SU-DHL-6 (cell line): ENCODE measurements around the gene AHCY.

Source experiments
- H2AFZ ChIP-seq: fragments of 200-600 bp; sonication (generic); 2 replicates; pipeline ENCODE4 v1.6.1; 2014; ENCODE audit warnings: low read depth, mild to moderate bottlenecking, moderate library complexity, mixed read lengths, antibody characterized with exemption, low read length; ENCODE audit not compliant: severe bottlenecking
- H3F3A ChIP-seq: fragments of 200-600 bp; shearing (Covaris generic); 2 replicates; pipeline ENCODE4 v1.6.0; 2016; ENCODE audit warnings: antibody characterized with exemption, mild to moderate bottlenecking; ENCODE audit not compliant: insufficient read depth
- H3K27ac ChIP-seq: fragments of 200-600 bp; sonication (generic); 2 replicates; pipeline ENCODE4 v1.5.1; 2016; ENCODE audit warnings: low read depth, mild to moderate bottlenecking, low read length, moderate library complexity, mixed read lengths
- H3K27me3 ChIP-seq: fragments of 200-600 bp; sonication (generic), shearing (Covaris generic); 2 replicates; pipeline ENCODE4 v1.6.0; 2014; ENCODE audit warnings: mild to moderate bottlenecking, low read length
- H3K36me3 ChIP-seq: fragments of 200-600 bp; sonication (generic); 2 replicates; pipeline ENCODE4 v1.6.1; 2014; ENCODE audit warnings: mild to moderate bottlenecking, low read length, mixed read lengths
- H3K4me2 ChIP-seq: fragments of 300-600, 200-600 bp; shearing (Covaris generic), sonication (generic); 2 replicates; pipeline ENCODE4 v1.6.0; 2014; ENCODE audit warnings: low read length, low read depth, mild to moderate bottlenecking; ENCODE audit not compliant: poor library complexity, severe bottlenecking
- H3K4me3 ChIP-seq: fragments of 200-600 bp; sonication (generic); 2 replicates; pipeline ENCODE4 v1.5.1; 2014; ENCODE audit warnings: antibody characterized with exemption, low read length, mild to moderate bottlenecking, mixed read lengths; ENCODE audit not compliant: insufficient read depth, poor library complexity, severe bottlenecking
- H3K79me2 ChIP-seq: fragments of 200-600 bp; sonication (generic); 2 replicates; pipeline ENCODE4 v1.6.1; 2014; ENCODE audit warnings: mild to moderate bottlenecking, low read length, moderate library complexity; ENCODE audit not compliant: insufficient read depth
- H3K9ac ChIP-seq: fragments of 200-600 bp; sonication (generic); 2 replicates; pipeline ENCODE4 v1.7.0; 2014; ENCODE audit warnings: mild to moderate bottlenecking, low read length
- H3K9me2 ChIP-seq: fragments of 200-600 bp; sonication (generic); replicated peaks from 2 replicates; pipeline ENCODE4 v1.6.1; 2014; ENCODE audit warnings: low read length; ENCODE audit not compliant: insufficient read depth
- H3K9me3 ChIP-seq: fragments of 200-600 bp; sonication (generic); 2 replicates; pipeline ENCODE4 v1.6.1; 2014; ENCODE audit warnings: low read length, mixed read lengths; ENCODE audit not compliant: insufficient read depth
- H4K20me1 ChIP-seq: fragments of 200-600 bp; sonication (generic); 2 replicates; pipeline ENCODE4 v1.6.1; 2014; ENCODE audit warnings: low read depth, mild to moderate bottlenecking, antibody characterized with exemption, low read length, moderate library complexity, mixed read lengths
- EZH2phosphoT487 ChIP-seq: fragments of 200-600 bp; sonication (generic), shearing (Covaris generic); conservative IDR thresholded peaks from 2 replicates; pipeline ENCODE4 v1.6.1; 2018; ENCODE audit warnings: mild to moderate bottlenecking, antibody characterized with exemption, low read length, moderate library complexity, mixed read lengths
- TF ChIP-seq, protein P1 (sequence below): fragments of 200-600 bp; sonication (generic); IDR thresholded peaks from one replicate; pipeline ENCODE4 v1.5.1; 2017; ENCODE audit warnings: antibody characterized with exemption, mild to moderate bottlenecking, low read length, moderate library complexity; ENCODE audit not compliant: insufficient read depth, poor library complexity, severe bottlenecking

AHCY gene

DNA sequence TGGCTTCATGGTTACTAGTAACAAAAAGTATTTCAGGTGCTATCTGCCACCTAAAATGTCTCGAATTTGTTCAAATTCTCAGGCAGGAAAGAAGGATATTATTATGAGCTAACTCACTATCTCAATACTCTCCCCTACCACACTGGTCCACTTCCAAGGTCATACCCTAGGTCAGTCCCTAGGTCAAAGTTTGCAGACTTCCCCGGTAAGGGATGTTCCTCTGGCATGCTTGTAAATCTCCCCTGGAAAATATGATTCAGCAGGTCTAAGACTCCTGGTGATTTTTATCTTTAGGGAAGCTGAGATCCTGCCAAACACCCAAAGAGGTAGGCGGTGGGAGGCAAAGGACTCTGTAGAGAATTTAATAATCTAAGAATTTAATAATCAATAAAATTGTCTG, 6.7 kb downstream of the AHCY start:
- Histone ChIP-seq H4K20me1 (no peaks in the 10 kb centered on the region; the same call in 1 of the 2 replicates), H3K4me3 (no peak overlapping the region), H3K9me2 (no peaks in the 10 kb centered on the region), H3K79me2 (peaks cover 65% of the 10 kb centered on the region), H3K4me2 (no peak overlapping the region), H2AFZ (no peak overlapping the region), H3K9me3 (no peaks in the 10 kb centered on the region), H3K9ac (no peak overlapping the region), H3K36me3 (no peaks in the 10 kb centered on the region), H3F3A (no peaks in the 10 kb centered on the region), H3K27me3 (no peaks in the 10 kb centered on the region), H3K27ac (no peak overlapping the region)
- no peak for TF ChIP-seq EZH2phosphoT487
- TF ChIP-seq, protein P1, sequence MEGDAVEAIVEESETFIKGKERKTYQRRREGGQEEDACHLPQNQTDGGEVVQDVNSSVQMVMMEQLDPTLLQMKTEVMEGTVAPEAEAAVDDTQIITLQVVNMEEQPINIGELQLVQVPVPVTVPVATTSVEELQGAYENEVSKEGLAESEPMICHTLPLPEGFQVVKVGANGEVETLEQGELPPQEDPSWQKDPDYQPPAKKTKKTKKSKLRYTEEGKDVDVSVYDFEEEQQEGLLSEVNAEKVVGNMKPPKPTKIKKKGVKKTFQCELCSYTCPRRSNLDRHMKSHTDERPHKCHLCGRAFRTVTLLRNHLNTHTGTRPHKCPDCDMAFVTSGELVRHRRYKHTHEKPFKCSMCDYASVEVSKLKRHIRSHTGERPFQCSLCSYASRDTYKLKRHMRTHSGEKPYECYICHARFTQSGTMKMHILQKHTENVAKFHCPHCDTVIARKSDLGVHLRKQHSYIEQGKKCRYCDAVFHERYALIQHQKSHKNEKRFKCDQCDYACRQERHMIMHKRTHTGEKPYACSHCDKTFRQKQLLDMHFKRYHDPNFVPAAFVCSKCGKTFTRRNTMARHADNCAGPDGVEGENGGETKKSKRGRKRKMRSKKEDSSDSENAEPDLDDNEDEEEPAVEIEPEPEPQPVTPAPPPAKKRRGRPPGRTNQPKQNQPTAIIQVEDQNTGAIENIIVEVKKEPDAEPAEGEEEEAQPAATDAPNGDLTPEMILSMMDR = no peak

DNA sequence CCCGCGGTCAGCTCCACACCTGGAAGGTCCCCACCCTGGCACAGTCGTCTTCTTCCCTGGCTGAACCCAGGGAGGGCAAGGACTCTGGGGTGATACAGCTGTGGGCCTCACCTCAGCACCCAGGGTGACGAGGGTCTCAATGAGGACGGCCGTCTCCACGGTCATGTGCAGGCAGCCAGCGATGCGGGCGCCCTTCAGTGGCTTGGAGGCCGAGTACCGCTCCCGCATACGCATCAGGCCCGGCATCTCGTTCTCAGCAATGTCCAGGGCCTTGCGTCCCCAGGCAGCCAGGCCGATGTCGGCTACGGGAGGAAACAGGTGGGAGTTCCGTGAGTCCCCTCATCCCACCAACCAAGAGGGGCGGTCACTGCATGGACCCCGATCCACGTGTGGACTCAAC, 7.9 kb downstream of the AHCY start:
- H3K79me2 ChIP-seq = peaks cover 53% of the 10 kb centered on the region
- H4K20me1 ChIP-seq = no peaks in the 10 kb centered on the region; the same call in 1 of the 2 replicates
- no peak for TF ChIP-seq EZH2phosphoT487
- TF ChIP-seq, protein P1 = no peak

DNA sequence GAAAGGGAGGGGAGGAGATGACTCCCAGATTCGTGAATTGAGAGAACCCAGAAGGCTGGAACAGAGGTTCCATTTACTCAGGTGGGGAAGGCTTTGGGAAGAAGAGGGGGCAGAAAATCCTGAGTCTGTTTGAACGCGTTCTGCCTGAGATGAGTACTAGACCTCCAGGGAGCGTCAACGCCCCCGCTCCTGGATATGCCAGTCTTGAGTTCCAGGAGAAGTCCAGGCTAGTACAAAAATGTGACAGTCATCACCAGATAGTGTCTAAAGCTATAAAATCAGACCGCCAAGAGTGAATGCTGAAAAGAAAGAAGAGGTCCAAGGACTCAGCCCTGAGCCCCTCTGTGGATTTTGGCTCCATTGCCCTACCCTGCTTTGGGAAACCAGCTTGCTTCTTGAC, 8.6 kb downstream of the AHCY start:
- H3K9me3 ChIP-seq = no peaks in the 10 kb centered on the region
- H3K4me2 ChIP-seq = no peak overlapping the region
- H3K9ac ChIP-seq = no peak overlapping the region
- H3K4me3 ChIP-seq = no peak overlapping the region
- no peaks in the 10 kb centered on the region for H3K27me3 ChIP-seq
- TF ChIP-seq, protein P1 = no peak
- no peak for TF ChIP-seq EZH2phosphoT487
- no peaks in the 10 kb centered on the region for H3K36me3 ChIP-seq
- no peaks in the 10 kb centered on the region for H3K9me2 ChIP-seq
- no peak overlapping the region for H2AFZ ChIP-seq
- H4K20me1 ChIP-seq = no peaks in the 10 kb centered on the region; the same call in 1 of the 2 replicates
- H3F3A ChIP-seq = no peaks in the 10 kb centered on the region
- peaks cover 46% of the 10 kb centered on the region for H3K79me2 ChIP-seq
- no peak overlapping the region for H3K27ac ChIP-seq

More for the DNA sequence above, 7.9 kb downstream of the AHCY start:
- Histone ChIP-seq H3K4me2 (no peak overlapping the region), H3K4me3 (no peak overlapping the region), H3K9me3 (no peaks in the 10 kb centered on the region), H3K9me2 (no peaks in the 10 kb centered on the region), H3K27me3 (no peaks in the 10 kb centered on the region), H3F3A (no peaks in the 10 kb centered on the region), H3K36me3 (no peaks in the 10 kb centered on the region), H3K27ac (no peak overlapping the region), H3K9ac (no peak overlapping the region), H2AFZ (no peak overlapping the region)
